GM12874 (cell line): Measurements from ENCODE around the gene KDM7A.

ENCODE experiments used
- CTCF ChIP-seq: IDR thresholded peaks from 2 replicates; pipeline ENCODE4 v1.5.1; 2011; ENCODE audit warnings: low read depth, mild to moderate bottlenecking, control low read depth, low read length, moderate library complexity; ENCODE audit not compliant: insufficient read depth

The KDM7A gene

GRCh38 chr7:140206616-140207389 lies 30.0 kb upstream of the KDM7A start:
- TF ChIP-seq CTCF = no peak

- no peak for TF ChIP-seq CTCF
These were observed 28.8 kb upstream of the KDM7A start for GRCh38 chr7:140205600-140205999.

GRCh38 chr7:140203556-140203955 lies 26.8 kb upstream of the KDM7A start:
- no peak for TF ChIP-seq CTCF

- TF ChIP-seq CTCF = no peak
These were observed 24.6 kb upstream of the KDM7A start for GRCh38 chr7:140201393-140201792.

GRCh38 chr7:140200061-140200989 lies 23.5 kb upstream of the KDM7A start:
- TF ChIP-seq CTCF = no peak

GRCh38 chr7:140197938-140198337 lies 21.2 kb upstream of the KDM7A start:
- TF ChIP-seq CTCF = no peak

GRCh38 chr7:140197218-140197890 lies 20.6 kb upstream of the KDM7A start:
- no peak for TF ChIP-seq CTCF
